AG08396 (cell line): Measurements from ENCODE around the gene CYP2D6.
"Not testable (repeated sequence)": the region's sequence is repeated elsewhere in the genome, so short reads cannot be mapped to it uniquely, and the experiment has no call there.

Source experiments
- DNase-seq: peaks from one replicate; pipeline ENCODE4 v3.0.0; 2012; ENCODE audit warnings: low spot score, mixed read lengths

The CYP2D6 gene

GRCh38 chr22:42130639-42131431 lies at the start of gene CYP2D6:
TSS of gene CYP2D6 (minus strand) at chr22:42130810. CDS start at chr22:42130791, 19 bp downstream.
- DNase-seq: not testable (repeated sequence)

GRCh38 chr22:42179616-42180015 lies 49.0 kb upstream of the CYP2D6 start:
- peak; percentile 86 for DNase-seq

- no peak for DNase-seq
These were observed 48.4 kb upstream of the CYP2D6 start for GRCh38 chr22:42178910-42179519.

- DNase-seq: no peak
These were observed 47.3 kb upstream of the CYP2D6 start for GRCh38 chr22:42177891-42178336.

GRCh38 chr22:42176255-42176915 lies 45.8 kb upstream of the CYP2D6 start:
- DNase-seq: no peak

- DNase-seq: no peak
These were observed 43.5 kb upstream of the CYP2D6 start for GRCh38 chr22:42174062-42174461.

GRCh38 chr22:42173183-42173926 lies 42.7 kb upstream of the CYP2D6 start:
- DNase-seq: no peak

GRCh38 chr22:42172773-42173172 lies 42.2 kb upstream of the CYP2D6 start:
- peak; percentile 52 for DNase-seq

- no peak for DNase-seq
These were observed 41.5 kb upstream of the CYP2D6 start for GRCh38 chr22:42171946-42172719.

- DNase-seq: no peak
These were observed 40.8 kb upstream of the CYP2D6 start for GRCh38 chr22:42171417-42171816.

GRCh38 chr22:42170946-42171345 lies 40.3 kb upstream of the CYP2D6 start:
- no peak for DNase-seq

- peak; percentile 85 for DNase-seq
These were observed 38.5 kb upstream of the CYP2D6 start for GRCh38 chr22:42169055-42169469.

- DNase-seq: no peak
These were observed 37.9 kb upstream of the CYP2D6 start for GRCh38 chr22:42168476-42168875.

GRCh38 chr22:42167066-42167465 lies 36.5 kb upstream of the CYP2D6 start:
- no peak for DNase-seq

- DNase-seq: no peak
These were observed 34.3 kb upstream of the CYP2D6 start for GRCh38 chr22:42164901-42165300.

- DNase-seq: no peak
These were observed 32.9 kb upstream of the CYP2D6 start for GRCh38 chr22:42163515-42163914.

- DNase-seq: no peak
These were observed 32.3 kb upstream of the CYP2D6 start for GRCh38 chr22:42162728-42163489.

GRCh38 chr22:42160830-42161696 lies 30.5 kb upstream of the CYP2D6 start:
- DNase-seq: no peak

- no peak for DNase-seq
These were observed 29.6 kb upstream of the CYP2D6 start for GRCh38 chr22:42160251-42160650.
